ENCODE measurements around the gene CTNNA1. TPM values are rescaled to one million over a fixed set of nuclear protein-coding genes. Genes with fewer than 3 reads are reported as not detected.
"Not testable (repeated sequence)": the region's sequence is repeated elsewhere in the genome, so short reads cannot be mapped to it uniquely, and the experiment has no call there.

The CTNNA1 gene, protein sequence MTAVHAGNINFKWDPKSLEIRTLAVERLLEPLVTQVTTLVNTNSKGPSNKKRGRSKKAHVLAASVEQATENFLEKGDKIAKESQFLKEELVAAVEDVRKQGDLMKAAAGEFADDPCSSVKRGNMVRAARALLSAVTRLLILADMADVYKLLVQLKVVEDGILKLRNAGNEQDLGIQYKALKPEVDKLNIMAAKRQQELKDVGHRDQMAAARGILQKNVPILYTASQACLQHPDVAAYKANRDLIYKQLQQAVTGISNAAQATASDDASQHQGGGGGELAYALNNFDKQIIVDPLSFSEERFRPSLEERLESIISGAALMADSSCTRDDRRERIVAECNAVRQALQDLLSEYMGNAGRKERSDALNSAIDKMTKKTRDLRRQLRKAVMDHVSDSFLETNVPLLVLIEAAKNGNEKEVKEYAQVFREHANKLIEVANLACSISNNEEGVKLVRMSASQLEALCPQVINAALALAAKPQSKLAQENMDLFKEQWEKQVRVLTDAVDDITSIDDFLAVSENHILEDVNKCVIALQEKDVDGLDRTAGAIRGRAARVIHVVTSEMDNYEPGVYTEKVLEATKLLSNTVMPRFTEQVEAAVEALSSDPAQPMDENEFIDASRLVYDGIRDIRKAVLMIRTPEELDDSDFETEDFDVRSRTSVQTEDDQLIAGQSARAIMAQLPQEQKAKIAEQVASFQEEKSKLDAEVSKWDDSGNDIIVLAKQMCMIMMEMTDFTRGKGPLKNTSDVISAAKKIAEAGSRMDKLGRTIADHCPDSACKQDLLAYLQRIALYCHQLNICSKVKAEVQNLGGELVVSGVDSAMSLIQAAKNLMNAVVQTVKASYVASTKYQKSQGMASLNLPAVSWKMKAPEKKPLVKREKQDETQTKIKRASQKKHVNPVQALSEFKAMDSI
- polyA plus RNA-seq (ENCODE audit: insufficient read length in 4 of 4): 100 to 1,000 TPM; 301 to 428 (median 405) TPM

DNA sequence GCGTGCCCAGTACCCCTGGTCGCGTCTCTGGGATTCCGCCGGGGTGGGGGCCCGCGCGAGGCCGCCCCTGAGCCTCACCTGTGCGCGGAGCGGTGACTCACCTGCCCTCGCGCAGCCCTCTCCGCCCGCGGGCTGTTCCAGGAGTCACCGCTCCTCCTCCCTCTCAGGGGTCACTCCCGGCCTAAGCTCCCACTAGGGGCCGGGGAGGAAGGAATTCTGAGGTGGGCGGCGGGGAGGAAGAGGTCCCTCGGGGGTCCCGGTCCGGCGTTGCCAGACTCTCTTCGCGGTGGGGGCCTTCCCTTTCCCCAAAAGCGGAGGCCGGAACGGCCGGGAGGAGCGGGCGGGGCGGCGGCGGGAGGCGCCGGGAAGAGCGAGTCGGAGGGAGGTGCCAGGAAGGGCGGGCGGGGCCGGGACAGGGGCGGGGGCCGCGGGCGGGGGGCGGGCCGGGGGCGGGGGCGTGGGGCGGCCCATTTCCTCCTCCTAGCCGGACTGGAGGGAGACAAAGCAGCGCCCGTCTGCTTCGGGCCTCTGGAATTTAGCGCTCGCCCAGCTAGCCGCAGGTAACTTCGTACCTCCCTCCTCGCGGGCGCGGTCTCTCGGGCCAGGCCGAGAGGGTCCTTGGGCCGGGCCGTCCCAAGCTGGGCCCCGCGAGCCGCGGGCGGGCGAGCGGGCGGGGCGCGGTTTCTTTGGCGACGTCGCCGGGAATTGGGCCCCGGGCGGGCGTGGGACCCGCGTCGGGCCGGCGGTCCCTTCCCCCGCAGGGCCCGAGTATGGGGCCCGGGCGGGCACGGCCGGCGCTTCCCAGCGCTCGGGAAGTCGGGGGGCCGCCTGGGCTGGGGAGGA, at the start of gene CTNNA1:
Gene CTNNA1, plus strand, starts transcription at position 475 of the 843 bp plus-strand sequence. CDS start 28,500 bp downstream, outside the sequence.
- DNase-seq (ENCODE audit: low read depth in 4 of 4, low spot score in 3 of 4): peak; percentile 58 to 70 (median 65)

DNA sequence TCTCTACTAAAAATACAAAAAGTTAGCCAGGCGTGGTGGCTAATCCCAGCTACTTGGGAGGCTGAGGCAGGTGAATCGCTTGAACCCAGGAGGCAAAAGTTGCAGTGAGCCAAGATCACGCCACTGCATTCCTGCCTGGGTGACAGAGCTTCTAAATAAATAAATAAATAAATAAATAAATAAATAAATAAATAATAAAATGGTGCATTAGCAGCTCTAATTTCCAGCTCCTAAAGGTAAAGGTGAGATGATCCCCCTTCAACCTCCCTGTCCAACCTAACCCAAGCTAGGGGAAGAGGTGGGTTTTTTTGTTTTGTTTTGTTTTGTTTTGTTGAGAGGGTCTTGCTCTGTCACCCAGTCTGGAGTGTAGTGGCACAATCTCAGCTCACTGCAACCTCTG, 49.4 kb upstream of the CTNNA1 start:
- DNase-seq (ENCODE audit: low read depth in 4 of 4, low spot score in 3 of 4): not testable (repeated sequence)

- DNase-seq (ENCODE audit: low read depth in 4 of 4, low spot score in 3 of 4): no peak
Observed at GRCh38 chr5:138705007-138705406, 48.2 kb upstream of the CTNNA1 start.

GRCh38 chr5:138705567-138705966, 47.7 kb upstream of the CTNNA1 start:
- DNase-seq (ENCODE audit: low read depth in 4 of 4, low spot score in 3 of 4): no peak

- DNase-seq (ENCODE audit: low read depth in 4 of 4, low spot score in 3 of 4): no peak
Observed at GRCh38 chr5:138706655-138707480, 46.4 kb upstream of the CTNNA1 start.

DNA sequence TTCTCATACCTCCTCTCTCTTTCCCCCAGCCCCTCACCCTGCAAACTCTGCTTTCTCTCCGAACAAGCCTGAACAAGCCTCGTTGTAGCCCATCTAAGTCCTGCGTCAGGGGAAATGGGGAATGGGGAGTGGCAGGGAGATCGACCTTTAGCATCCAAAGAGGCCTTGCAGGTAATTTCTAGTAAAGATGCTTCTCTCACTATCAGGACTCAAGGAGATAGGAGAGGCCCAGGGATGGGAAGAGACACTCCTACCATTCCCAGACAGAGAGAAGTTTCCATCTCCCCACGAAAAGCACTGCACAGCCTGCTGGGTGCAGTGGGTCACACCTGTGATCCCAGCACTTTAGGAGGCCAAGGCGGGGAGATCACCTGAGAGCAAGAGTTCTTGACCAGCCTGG, 44.4 kb upstream of the CTNNA1 start:
- no peak for DNase-seq (ENCODE audit: low read depth in 4 of 4, low spot score in 3 of 4)

DNA sequence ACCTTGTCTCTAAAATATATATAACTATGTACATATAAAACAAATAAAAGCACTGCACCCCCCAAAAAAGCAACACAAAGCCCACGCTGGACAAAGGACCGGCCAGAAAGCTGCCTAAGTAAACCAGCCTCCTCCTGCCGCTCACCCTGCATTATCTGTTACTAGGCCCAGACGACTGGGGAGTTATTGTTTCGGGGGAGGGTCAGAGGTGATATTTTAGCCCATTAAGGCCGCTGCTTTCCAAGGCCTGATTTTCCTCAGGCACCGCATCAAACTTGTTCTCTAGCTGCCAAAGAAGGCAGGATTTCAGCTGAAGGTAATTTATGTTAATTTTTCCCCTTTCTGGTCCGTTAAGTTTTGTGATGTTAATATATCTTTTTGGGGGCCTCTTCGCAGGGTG, 44.0 kb upstream of the CTNNA1 start:
- DNase-seq (ENCODE audit: low read depth in 4 of 4, low spot score in 3 of 4): no peak

- no peak for DNase-seq (ENCODE audit: low read depth in 4 of 4, low spot score in 3 of 4)
Observed at GRCh38 chr5:138711087-138711486, 42.1 kb upstream of the CTNNA1 start.

GRCh38 chr5:138711811-138712210, 41.4 kb upstream of the CTNNA1 start:
- DNase-seq (ENCODE audit: low read depth in 4 of 4, low spot score in 3 of 4): no peak

DNA sequence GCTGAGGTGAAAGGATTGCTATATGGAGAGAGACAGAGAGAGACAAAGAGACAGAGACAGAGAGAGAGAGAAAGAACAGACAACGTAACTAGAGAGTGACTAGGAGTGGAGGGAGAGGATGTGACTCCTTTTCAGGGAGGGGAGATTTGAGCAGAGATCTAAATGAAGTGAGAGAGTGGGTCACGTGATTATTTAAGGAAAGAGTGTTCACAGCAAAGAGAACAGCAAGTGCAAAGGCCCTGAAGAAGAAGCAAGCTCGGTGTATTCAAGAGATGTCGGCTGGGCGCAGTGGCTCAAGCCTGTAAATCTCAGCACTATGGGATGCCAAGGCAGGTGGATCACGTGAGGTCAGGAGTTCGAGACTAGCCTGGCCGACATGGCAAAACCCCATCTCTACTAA, 40.9 kb upstream of the CTNNA1 start:
- DNase-seq (ENCODE audit: low read depth in 4 of 4, low spot score in 3 of 4): no peak

- DNase-seq (ENCODE audit: low read depth in 4 of 4, low spot score in 3 of 4): no peak
Observed at GRCh38 chr5:138712791-138713190, 40.4 kb upstream of the CTNNA1 start.

DNA sequence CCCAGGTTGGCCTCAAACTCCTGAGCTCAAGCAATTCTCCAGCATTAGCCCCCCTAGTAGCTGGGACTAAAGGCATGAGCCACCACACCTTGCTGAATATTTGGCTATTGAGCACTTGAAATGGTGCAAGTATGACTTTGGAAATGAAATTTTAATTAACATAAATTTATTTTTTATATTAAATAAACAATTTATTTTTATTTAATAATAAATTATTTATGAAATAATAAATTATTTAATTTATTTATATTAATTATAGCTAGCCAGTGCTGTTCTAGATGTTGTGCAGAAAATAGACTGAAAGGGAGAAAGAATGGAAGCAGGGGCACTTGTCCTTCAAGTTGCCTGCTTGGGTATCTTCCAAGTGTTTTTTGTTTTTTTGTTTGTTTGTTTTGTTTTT, 40.0 kb upstream of the CTNNA1 start:
- DNase-seq (ENCODE audit: low read depth in 4 of 4, low spot score in 3 of 4): no peak

DNA sequence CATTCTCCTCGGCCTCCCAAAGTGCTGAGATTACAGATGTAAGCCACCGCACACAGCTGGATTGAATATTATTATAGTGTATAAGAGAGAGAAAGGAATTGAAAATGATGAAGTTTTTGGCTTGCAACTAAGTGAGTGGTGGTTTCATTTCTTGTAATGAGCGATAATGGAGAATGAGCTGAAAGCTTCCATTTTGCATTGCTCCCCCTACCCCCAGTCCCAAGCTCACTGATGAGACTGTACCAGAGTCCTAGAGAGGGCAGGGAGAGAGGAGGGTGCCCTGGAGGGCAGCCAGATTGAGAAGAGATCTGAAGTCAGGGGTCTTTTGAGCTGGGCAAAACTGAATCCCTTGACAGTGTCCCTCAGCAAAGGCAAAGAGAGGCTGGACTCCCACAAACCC, 38.5 kb upstream of the CTNNA1 start:
- DNase-seq (ENCODE audit: low read depth in 4 of 4, low spot score in 3 of 4): no peak

GRCh38 chr5:138715931-138716432, 37.2 kb upstream of the CTNNA1 start:
- DNase-seq (ENCODE audit: low read depth in 4 of 4, low spot score in 3 of 4): not testable (repeated sequence)

DNA sequence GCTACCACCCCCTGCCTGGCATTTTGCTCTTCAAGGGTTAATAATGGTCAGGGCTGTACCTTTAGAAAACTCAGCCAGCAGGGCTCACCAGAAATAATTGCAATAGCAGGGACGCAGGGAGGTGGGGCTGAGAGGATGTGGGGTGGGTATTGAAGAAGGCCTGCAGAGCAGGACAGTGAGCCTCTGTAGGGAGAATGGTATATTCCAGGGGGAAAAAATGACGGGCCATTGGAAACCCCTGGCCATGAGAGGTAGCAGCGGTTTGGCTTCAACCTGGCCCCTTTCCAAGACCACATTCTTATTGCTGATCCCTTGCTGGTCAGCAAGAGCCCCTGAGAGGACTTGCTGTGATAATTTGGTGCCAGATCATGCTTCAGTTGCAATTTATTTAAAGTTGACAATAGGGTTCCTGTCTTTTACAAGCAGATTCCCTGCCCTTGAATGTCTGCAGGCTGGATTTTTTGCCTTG, 36.7 kb upstream of the CTNNA1 start:
- DNase-seq (ENCODE audit: low read depth in 4 of 4, low spot score in 3 of 4): no peak

DNA sequence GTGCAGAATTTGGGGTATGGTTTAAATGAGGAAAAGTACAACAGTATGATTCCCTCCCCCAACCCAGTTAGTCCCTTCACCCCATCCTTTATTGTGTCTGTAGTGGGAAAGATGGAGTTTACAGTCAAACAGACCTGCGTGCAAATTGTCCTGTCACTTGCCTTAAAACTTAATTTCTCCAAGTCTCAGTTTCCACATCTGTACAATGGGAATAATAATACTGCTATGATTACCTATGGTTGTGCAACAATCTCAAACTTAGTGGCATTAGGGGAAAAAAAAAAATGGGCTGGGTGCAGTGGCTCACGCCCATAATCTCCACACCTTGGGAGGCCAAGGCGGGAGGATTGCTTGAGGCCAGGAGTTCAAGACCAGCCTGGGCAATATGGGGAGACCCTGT, 35.8 kb upstream of the CTNNA1 start:
- no peak for DNase-seq (ENCODE audit: low read depth in 4 of 4, low spot score in 3 of 4)

DNA sequence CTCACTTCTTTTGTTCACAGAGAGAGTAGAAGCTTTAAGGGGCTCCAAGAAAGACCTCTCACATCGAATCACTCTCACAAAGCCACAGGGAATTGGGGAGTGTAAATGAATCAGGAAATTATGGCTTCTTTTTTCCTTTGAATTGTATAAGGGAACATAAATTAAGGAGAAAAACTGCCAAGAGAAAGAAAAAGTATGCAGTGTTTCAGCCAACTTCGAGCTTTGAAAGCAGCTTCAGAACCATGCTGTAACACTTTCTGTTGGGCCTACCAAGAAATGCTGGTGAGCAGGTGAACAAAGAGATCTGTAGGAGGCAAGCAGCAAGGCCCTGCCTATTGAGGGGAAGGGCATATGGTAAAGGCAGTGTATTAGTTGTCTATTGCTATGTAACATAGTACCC, 33.4 kb upstream of the CTNNA1 start:
- no peak for DNase-seq (ENCODE audit: low read depth in 4 of 4, low spot score in 3 of 4)

DNA sequence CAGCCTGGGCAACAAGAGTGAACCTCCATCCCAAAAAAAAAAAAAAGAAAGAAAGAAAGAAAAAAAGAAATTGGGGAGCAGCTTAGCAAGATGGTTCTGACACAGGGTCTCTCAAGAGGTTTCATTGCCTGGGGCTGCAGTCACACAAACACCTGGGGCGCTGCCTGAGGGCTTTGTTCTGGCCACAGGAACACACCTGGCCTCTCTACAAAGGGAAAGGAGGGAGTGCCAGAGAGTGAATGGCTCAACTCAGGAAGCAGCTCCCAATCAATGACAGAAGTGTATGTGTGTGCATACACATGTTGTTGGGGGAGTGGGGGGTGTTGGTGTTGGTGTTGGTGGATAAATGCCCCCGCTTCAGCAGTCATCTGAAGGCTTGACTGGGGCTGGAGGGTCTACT, 32.4 kb upstream of the CTNNA1 start:
- DNase-seq (ENCODE audit: low read depth in 4 of 4, low spot score in 3 of 4): no peak

DNA sequence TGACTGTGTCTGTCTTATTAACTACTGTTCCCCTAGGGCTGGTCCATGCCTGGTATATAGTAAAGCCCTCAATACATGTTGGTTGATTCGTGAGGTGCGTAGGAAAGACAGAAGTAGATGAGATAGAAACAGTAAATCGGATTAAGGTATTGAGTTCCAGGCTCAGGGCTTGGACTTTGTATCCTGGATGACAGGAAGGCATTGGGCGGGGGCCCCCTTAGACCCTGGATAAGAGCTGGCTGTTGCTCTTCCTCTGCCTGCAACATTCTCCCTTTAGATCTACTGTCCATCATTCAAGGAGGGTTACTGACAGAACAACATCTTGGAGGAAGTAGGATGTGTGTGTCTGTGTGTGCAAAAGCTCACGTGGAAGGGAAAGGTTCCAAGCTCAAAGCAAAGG, 31.2 kb upstream of the CTNNA1 start:
- DNase-seq (ENCODE audit: low read depth in 4 of 4, low spot score in 3 of 4): no peak

Measured in left renal pelvis (tissue), 4 donors.